ENCODE measurements around the gene OR10AG1. TPM values are rescaled to one million over a fixed set of nuclear protein-coding genes. Genes with fewer than 3 reads are reported as not detected.
A peak's percentile ranks its signal among the peaks of the same experiment; 100 is the strongest.

The OR10AG1 gene
- total RNA-seq, 2 experiments from 2014 or later: not detected

GRCh38 chr11:55942785-55943392 lies 26.9 kb downstream of the OR10AG1 start:
- ATAC-seq (ENCODE audit: poor library complexity): no peak
- Mint-ChIP-seq H3K4me1 (ENCODE audit: low read depth) (no peaks in the 10 kb centered on the region), H3K27ac (no peak overlapping the region), H3K4me3 (no peak overlapping the region), H3K36me3 (ENCODE audit: low read depth) (no peaks in the 10 kb centered on the region), H3K27me3 (no peaks in the 10 kb centered on the region), H3K9me3 (peaks cover 5% of the 10 kb centered on the region)
- no peak overlapping the region for H3K27ac ChIP-seq (ENCODE audit: low read depth in 1 of 2, low read length in 2 of 2)
- ChIA-PET CTCF (no interaction called here), POLR2A (no interaction called here)
- H3K9me3 ChIP-seq (ENCODE audit: control insufficient read depth in 1 of 2, insufficient read depth in 1 of 2, low read length in 2 of 2): no peaks in the 10 kb centered on the region
- DNase-seq: no peak
- no peaks in the 10 kb centered on the region for H3K27me3 ChIP-seq (ENCODE audit: control insufficient read depth in 1 of 2, insufficient read depth in 2 of 2, low read length in 2 of 2)
- intact Hi-C loops (cut with DNase I, micrococcal nuclease): no loop called here
- TF ChIP-seq CTCF (IDR thresholded peaks at IDR 0.05): peak; percentile 18
- H3K4me1 ChIP-seq (ENCODE audit: insufficient read depth, low read length): no peaks in the 10 kb centered on the region
- no peaks in the 10 kb centered on the region for H3K36me3 ChIP-seq (ENCODE audit: insufficient read depth, low read length)
- H3K4me3 ChIP-seq (ENCODE audit: low read length): no peak overlapping the region

- H3K9me3 ChIP-seq (ENCODE audit: control insufficient read depth in 1 of 2, insufficient read depth in 1 of 2, low read length in 2 of 2): no peaks in the 10 kb centered on the region
- no peaks in the 10 kb centered on the region for H3K36me3 ChIP-seq (ENCODE audit: insufficient read depth, low read length)
- ChIA-PET POLR2A (no interaction called here), CTCF (no interaction called here)
- no peaks in the 10 kb centered on the region for H3K27me3 ChIP-seq (ENCODE audit: control insufficient read depth in 1 of 2, insufficient read depth in 2 of 2, low read length in 2 of 2)
- DNase-seq (no peak), ATAC-seq (ENCODE audit: poor library complexity) (no peak)
- H3K9me3 Mint-ChIP-seq: peaks cover 8% of the 10 kb centered on the region
- no peak within 1 kb of the TSS for H3K27ac ChIP-seq (ENCODE audit: low read depth in 1 of 2, low read length in 2 of 2)
- no peaks in the 10 kb centered on the region for H3K27me3 Mint-ChIP-seq
- H3K4me3 ChIP-seq (ENCODE audit: low read length): no peak within 1 kb of the TSS
- no peak within 1 kb of the TSS for H3K27ac Mint-ChIP-seq
- intact Hi-C loops (cut with DNase I, micrococcal nuclease): no loop called here
- H3K36me3 Mint-ChIP-seq (ENCODE audit: low read depth): no peaks in the 10 kb centered on the region
- no peaks in the 10 kb centered on the region for H3K4me1 Mint-ChIP-seq (ENCODE audit: low read depth)
- no peak for TF ChIP-seq CTCF (IDR thresholded peaks at IDR 0.05)
- no peak within 1 kb of the TSS for H3K4me3 Mint-ChIP-seq
- no peaks in the 10 kb centered on the region for H3K4me1 ChIP-seq (ENCODE audit: insufficient read depth, low read length)
Observed at GRCh38 chr11:55936300-55936699, 33.4 kb downstream of the OR10AG1 start, which contains the start of gene OR5I1. TSS of gene OR5I1 (minus strand) at chr11:55936400. CDS start at chr11:55936400, 0 bp downstream.

- ChIA-PET CTCF (no interaction called here), POLR2A (no interaction called here)
- DNase-seq: peak in 1 of 14 experiments; percentile 5
- intact Hi-C loops (cut with DNase I, micrococcal nuclease): no loop called here
- Mint-ChIP-seq H3K27ac (no peak overlapping the region), H3K4me1 (ENCODE audit: low read depth) (no peaks in the 10 kb centered on the region), H3K36me3 (ENCODE audit: low read depth) (no peaks in the 10 kb centered on the region), H3K4me3 (no peak overlapping the region), H3K9me3 (peaks cover 10% of the 10 kb centered on the region), H3K27me3 (no peaks in the 10 kb centered on the region)
- Histone ChIP-seq H3K9me3 (ENCODE audit: control insufficient read depth in 1 of 2, insufficient read depth in 1 of 2, low read length in 2 of 2) (peaks cover 0 to 16% of the 10 kb centered on the region in 2 experiments), H3K36me3 (ENCODE audit: insufficient read depth, low read length) (no peaks in the 10 kb centered on the region), H3K27me3 (ENCODE audit: control insufficient read depth in 1 of 2, insufficient read depth in 2 of 2, low read length in 2 of 2) (no peaks in the 10 kb centered on the region), H3K27ac (ENCODE audit: low read depth in 1 of 2, low read length in 2 of 2) (no peak overlapping the region), H3K4me1 (ENCODE audit: insufficient read depth, low read length) (no peaks in the 10 kb centered on the region), H3K4me3 (ENCODE audit: low read length) (no peak overlapping the region)
- no peak for ATAC-seq (ENCODE audit: poor library complexity)
- TF ChIP-seq CTCF (IDR thresholded peaks at IDR 0.05): no peak
Observed at GRCh38 chr11:55920537-55920936, 49.2 kb downstream of the OR10AG1 start.

Other genes starting within 250 kb of the OR10AG1 start
- not detected for gene OR5D13, start 196.5 kb downstream of the OR10AG1 start, total RNA-seq
- not detected for gene OR5D14, start 174.4 kb downstream of the OR10AG1 start, total RNA-seq
- not detected for gene OR5L1, start 158.6 kb downstream of the OR10AG1 start, total RNA-seq
- not detected for gene OR5D18, start 150.3 kb downstream of the OR10AG1 start, total RNA-seq
- gene OR5L2, start 142.7 kb downstream of the OR10AG1 start, total RNA-seq: not detected
- not detected for gene OR5D16, start 131.2 kb downstream of the OR10AG1 start, total RNA-seq
- not detected for gene TRIM51, start 86.6 kb downstream of the OR10AG1 start, total RNA-seq
- not detected for gene OR5W2, start 55.4 kb downstream of the OR10AG1 start, total RNA-seq
- not detected for gene OR5I1, start 33.5 kb downstream of the OR10AG1 start, total RNA-seq
- not detected for gene OR5F1, start 24.7 kb upstream of the OR10AG1 start, total RNA-seq
- gene OR5AS1, start 57.7 kb upstream of the OR10AG1 start, total RNA-seq: not detected
- gene OR8I2, start 123.4 kb upstream of the OR10AG1 start, total RNA-seq: not detected
- not detected for gene OR8H2, start 133.7 kb upstream of the OR10AG1 start, total RNA-seq
- not detected for gene OR8H3, start 152.4 kb upstream of the OR10AG1 start, total RNA-seq
- gene OR8J3, start 170.3 kb upstream of the OR10AG1 start, total RNA-seq: not detected
- not detected for gene OR8K5, start 190.4 kb upstream of the OR10AG1 start, total RNA-seq
- not detected for gene OR5J2, start 206.7 kb upstream of the OR10AG1 start, total RNA-seq